A673 (cell line): Measurements from ENCODE around the gene KLK12. TPM values are rescaled to one million over a fixed set of nuclear protein-coding genes. Genes with fewer than 3 reads are reported as not detected.

Source experiments
- BruUV-seq: library from RNA; stranded (reverse); fragments of 400-500 nt; replicated peaks from 2 replicates; lab custom pipeline; 2021; lab: Mats Ljungman, UMichigan
- CTCF ChIA-PET: fragments of 300-600 bp; sonication (Branson Sonifier 250); formaldehyde crosslinking; loops from one replicate; lab custom pipeline; 2022; ENCODE audit warnings: antibody characterized with exemption; lab: Charles Lee
- POLR2A ChIA-PET: fragments of 300-600 bp; sonication (Branson Sonifier 250); formaldehyde crosslinking; loops from one replicate; lab custom pipeline; 2022; ENCODE audit warnings: antibody characterized with exemption; ENCODE audit not compliant: low non-redundant PET; lab: Charles Lee
- DNase-seq: peaks from one replicate; pipeline ENCODE4 v3.0.0-alpha.2; 2015; ENCODE audit warnings: low spot score
- H3K27ac ChIP-seq: fragments of 200-600 bp; sonication (generic); 2 replicates; pipeline ENCODE4 v1.5.1; 2016; ENCODE audit warnings: mixed run types, low read depth, mild to moderate bottlenecking, mixed read lengths, antibody characterized with exemption, low read length; ENCODE audit not compliant: poor library complexity, severe bottlenecking
- H3K27me3 ChIP-seq: fragments of 200-600 bp; sonication (generic); replicated peaks from 2 replicates; pipeline ENCODE4 v1.6.1; 2017; ENCODE audit warnings: mixed run types, low read depth, mild to moderate bottlenecking, mixed read lengths, antibody characterized with exemption, low read length; ENCODE audit not compliant: insufficient read depth, poor library complexity
- H3K36me3 ChIP-seq: fragments of 200-600 bp; sonication (generic); 2 replicates; pipeline ENCODE4 v1.6.1; 2016; ENCODE audit warnings: mixed run types, mild to moderate bottlenecking, mixed read lengths, antibody characterized with exemption, low read length; ENCODE audit not compliant: insufficient read depth, poor library complexity, severe bottlenecking
- H3K4me1 ChIP-seq: fragments of 200-600 bp; sonication (generic); 2 replicates; pipeline ENCODE4 v1.6.1; 2017; ENCODE audit warnings: mixed run types, mild to moderate bottlenecking, mixed read lengths, antibody characterized with exemption, low read length; ENCODE audit not compliant: insufficient read depth, poor library complexity, severe bottlenecking
- H3K4me3 ChIP-seq: fragments of 200-600 bp; sonication (generic); 2 replicates; pipeline ENCODE4 v1.5.1; 2016; ENCODE audit warnings: low read depth, mixed run types, mild to moderate bottlenecking, mixed read lengths, low read length; ENCODE audit not compliant: poor library complexity, severe bottlenecking
- H3K9me3 ChIP-seq: fragments of 200-600 bp; sonication (generic); 2 replicates; pipeline ENCODE4 v1.6.1; 2016; ENCODE audit warnings: mixed run types, low read depth, mild to moderate bottlenecking, mixed read lengths, antibody characterized with exemption, low read length; ENCODE audit not compliant: poor library complexity, severe bottlenecking
- EZH2 ChIP-seq: fragments of 200-600 bp; sonication (generic); IDR thresholded peaks from 2 replicates; pipeline ENCODE4 v1.6.1; 2017; ENCODE audit warnings: borderline replicate concordance, low read depth, mild to moderate bottlenecking, mixed read lengths, antibody characterized with exemption, low read length; ENCODE audit not compliant: poor library complexity, severe bottlenecking
- intact Hi-C: fragments of 100-400 bp; cut with micrococcal nuclease; formaldehyde crosslinking; loops from one replicate; pipeline ENCODE4 v1.10.0; 2022; ENCODE audit not compliant: unreplicated experiment
- total RNA-seq: library from RNA; stranded (reverse); gene quantifications from 2 replicates; pipeline ENCODE4 v1.2.3, GENCODE V29; 2021
- TF ChIP-seq, protein P1 (sequence below): fragments of 300-800, 200-600 bp; sonication (generic); conservative IDR thresholded peaks from 2 replicates; pipeline ENCODE4 v1.5.1; 2017; ENCODE audit warnings: low read depth, mild to moderate bottlenecking, antibody characterized with exemption, low read length, moderate library complexity, mixed read lengths

KLK12 gene
- total RNA-seq, 1 experiment from 2014 or later: not detected

GRCh38 chr19:51040151-51040550 is 5.3 kb upstream of the KLK12 start:
- no TSS peak for BruUV-seq

DNA sequence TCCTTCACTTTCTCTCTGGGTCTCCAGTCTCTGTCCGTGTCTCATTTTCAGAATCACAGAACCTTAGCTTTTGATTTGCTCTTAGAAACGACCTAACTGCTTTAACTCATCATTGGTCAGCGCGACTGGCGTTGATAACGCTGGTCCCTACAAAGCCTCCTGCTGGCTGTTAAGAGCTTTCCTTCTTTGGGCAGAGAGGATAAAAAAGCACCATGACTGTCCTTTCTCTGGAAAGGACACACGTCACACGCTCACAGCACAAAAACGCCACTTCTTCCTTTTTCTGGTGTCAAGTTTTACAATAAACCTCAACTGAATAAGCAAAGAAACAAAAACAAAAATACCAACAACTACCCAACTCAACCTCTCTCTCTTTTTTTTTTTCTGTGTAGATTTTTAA is 1.7 kb upstream of the KLK12 start:
- intact Hi-C loops: no loop called here
- BruUV-seq: no TSS peak
- no peak overlapping the region for H3K27ac ChIP-seq
- H3K4me1 ChIP-seq: no peaks in the 10 kb centered on the region
- H3K4me3 ChIP-seq: no peak overlapping the region
- TF ChIP-seq, protein P1, sequence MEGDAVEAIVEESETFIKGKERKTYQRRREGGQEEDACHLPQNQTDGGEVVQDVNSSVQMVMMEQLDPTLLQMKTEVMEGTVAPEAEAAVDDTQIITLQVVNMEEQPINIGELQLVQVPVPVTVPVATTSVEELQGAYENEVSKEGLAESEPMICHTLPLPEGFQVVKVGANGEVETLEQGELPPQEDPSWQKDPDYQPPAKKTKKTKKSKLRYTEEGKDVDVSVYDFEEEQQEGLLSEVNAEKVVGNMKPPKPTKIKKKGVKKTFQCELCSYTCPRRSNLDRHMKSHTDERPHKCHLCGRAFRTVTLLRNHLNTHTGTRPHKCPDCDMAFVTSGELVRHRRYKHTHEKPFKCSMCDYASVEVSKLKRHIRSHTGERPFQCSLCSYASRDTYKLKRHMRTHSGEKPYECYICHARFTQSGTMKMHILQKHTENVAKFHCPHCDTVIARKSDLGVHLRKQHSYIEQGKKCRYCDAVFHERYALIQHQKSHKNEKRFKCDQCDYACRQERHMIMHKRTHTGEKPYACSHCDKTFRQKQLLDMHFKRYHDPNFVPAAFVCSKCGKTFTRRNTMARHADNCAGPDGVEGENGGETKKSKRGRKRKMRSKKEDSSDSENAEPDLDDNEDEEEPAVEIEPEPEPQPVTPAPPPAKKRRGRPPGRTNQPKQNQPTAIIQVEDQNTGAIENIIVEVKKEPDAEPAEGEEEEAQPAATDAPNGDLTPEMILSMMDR: no peak
- TF ChIP-seq EZH2: no peak
- DNase-seq: no peak
- ChIA-PET CTCF (interaction anchor here (0.7 kb wide), 1 partner anchor 19 kb away, joined by 4 read pairs; no protein-coding TSS in a partner anchor), POLR2A (no interaction called here)
- peaks cover 4% of the 10 kb centered on the region for H3K27me3 ChIP-seq
- H3K9me3 ChIP-seq: no peaks in the 10 kb centered on the region
- no peaks in the 10 kb centered on the region for H3K36me3 ChIP-seq

More at GRCh38 chr19:51040151-51040550, 5.3 kb upstream of the KLK12 start:
- no peaks in the 10 kb centered on the region for H3K27me3 ChIP-seq
- H3K36me3 ChIP-seq: no peaks in the 10 kb centered on the region
- no peak for DNase-seq
- H3K9me3 ChIP-seq: no peaks in the 10 kb centered on the region
- TF ChIP-seq, protein P1: no peak
- no peak for TF ChIP-seq EZH2
- intact Hi-C loops: no loop called here
- ChIA-PET CTCF (no interaction called here), POLR2A (no interaction called here)
- no peaks in the 10 kb centered on the region for H3K4me1 ChIP-seq
- H3K27ac ChIP-seq: no peak overlapping the region
- no peak overlapping the region for H3K4me3 ChIP-seq

DNA sequence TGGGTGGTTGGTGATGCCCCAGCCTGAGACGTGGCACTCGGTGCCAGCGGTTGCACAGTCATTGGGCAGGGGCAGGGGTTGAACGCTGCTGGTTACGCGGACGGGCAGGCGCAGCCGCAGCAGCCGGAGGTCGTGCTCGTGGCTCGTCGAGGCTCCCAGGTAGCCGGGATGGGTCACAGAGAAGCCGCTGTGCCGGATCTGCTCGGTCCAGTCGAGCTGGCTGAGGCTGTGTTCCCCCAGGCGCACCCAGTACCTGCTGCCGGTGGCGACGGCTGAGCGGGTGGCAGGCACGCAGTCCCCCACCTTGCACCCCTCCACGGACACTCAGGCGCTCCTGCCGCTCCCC is 2.9 kb downstream of the KLK12 start:
- Histone ChIP-seq H3K9me3 (no peaks in the 10 kb centered on the region), H3K4me3 (no peak overlapping the region), H3K4me1 (no peaks in the 10 kb centered on the region), H3K27ac (no peak overlapping the region), H3K27me3 (peaks cover 18% of the 10 kb centered on the region), H3K36me3 (no peaks in the 10 kb centered on the region)
- no peak for DNase-seq
- TF ChIP-seq, protein P1: no peak
- TF ChIP-seq EZH2: no peak
- no TSS peak for BruUV-seq
- intact Hi-C loops: no loop called here
- CTCF ChIA-PET: no interaction called here
- POLR2A ChIA-PET: interaction anchor here (0.5 kb wide), 1 partner anchor 627 kb away, joined by 6 read pairs; no protein-coding TSS in a partner anchor
